HG02588 (cell line): ENCODE results near the gene ANKRD40.

Experiments used
- ATAC-seq: cut with Tn5 transposase; IDR thresholded peaks from one replicate; pipeline ENCODE4 v1.9.1; 2021; ENCODE audit warnings: mild to moderate bottlenecking, moderate library complexity; ENCODE audit not compliant: unreplicated experiment

Gene ANKRD40

DNA sequence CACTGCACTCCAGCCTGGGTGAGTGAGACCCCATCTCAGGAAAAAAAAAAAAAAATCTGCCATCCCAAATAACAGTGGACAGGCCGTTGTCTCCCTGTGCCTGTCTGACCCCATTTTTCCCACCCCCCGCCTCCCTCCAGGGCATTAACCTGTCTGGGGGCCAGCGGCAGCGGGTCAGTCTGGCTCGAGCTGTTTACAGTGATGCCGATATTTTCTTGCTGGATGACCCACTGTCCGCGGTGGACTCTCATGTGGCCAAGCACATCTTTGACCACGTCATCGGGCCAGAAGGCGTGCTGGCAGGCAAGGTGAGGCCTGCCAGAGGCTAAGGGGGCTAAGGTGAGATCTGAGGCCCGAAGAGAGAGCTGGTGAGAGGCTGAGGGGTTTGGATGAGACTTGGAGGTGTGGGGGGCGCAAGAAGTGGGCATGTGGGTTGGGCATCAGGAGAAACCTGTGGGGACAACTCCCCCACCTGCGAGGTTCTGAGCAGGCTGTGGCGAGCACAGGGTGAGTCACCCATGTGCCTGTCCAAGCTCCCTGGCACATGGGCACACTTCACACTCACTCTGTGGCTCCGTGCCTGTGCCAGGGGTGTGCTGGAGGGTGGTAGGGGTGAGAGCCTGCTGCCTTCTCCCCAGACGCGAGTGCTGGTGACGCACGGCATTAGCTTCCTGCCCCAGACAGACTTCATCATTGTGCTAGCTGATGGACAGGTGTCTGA, 34.7 kb downstream of the ANKRD40 start:
- no peak for ATAC-seq

GRCh38 chr17:50672071-50672470, 35.6 kb downstream of the ANKRD40 start:
- ATAC-seq = no peak

DNA sequence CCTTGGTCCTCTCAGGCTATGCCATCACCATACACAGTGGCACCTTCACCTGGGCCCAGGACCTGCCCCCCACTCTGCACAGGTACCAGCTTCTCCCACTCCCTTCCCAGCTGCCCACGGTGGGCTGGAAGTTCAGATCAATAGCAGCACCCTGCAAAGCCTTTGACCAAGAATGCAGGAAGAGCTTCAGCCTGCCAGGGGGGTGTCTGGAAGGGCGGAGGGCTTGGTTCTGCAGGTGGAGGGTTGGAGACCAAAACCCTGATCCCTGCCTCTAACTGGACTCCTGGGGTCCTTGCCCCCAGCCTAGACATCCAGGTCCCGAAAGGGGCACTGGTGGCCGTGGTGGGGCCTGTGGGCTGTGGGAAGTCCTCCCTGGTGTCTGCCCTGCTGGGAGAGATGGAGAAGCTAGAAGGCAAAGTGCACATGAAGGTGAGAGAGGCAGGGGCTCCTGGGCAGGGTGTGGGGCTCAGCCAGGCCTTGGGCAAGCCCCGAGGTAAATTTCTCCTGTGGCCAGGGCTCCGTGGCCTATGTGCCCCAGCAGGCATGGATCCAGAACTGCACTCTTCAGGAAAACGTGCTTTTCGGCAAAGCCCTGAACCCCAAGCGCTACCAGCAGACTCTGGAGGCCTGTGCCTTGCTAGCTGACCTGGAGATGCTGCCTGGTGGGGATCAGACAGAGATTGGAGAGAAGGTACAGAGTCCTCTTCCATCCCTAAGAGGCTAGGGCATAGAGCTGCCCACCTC, 38.7 kb downstream of the ANKRD40 start:
- no peak for ATAC-seq

GRCh38 chr17:50668025-50668837, 39.5 kb downstream of the ANKRD40 start:
- no peak for ATAC-seq

- no peak for ATAC-seq
These were observed 40.3 kb downstream of the ANKRD40 start for GRCh38 chr17:50667259-50668024.

- ATAC-seq = no peak
These were observed 41.4 kb downstream of the ANKRD40 start for GRCh38 chr17:50666316-50666715.

- ATAC-seq = no peak
These were observed 41.9 kb downstream of the ANKRD40 start for GRCh38 chr17:50665838-50666237.

DNA sequence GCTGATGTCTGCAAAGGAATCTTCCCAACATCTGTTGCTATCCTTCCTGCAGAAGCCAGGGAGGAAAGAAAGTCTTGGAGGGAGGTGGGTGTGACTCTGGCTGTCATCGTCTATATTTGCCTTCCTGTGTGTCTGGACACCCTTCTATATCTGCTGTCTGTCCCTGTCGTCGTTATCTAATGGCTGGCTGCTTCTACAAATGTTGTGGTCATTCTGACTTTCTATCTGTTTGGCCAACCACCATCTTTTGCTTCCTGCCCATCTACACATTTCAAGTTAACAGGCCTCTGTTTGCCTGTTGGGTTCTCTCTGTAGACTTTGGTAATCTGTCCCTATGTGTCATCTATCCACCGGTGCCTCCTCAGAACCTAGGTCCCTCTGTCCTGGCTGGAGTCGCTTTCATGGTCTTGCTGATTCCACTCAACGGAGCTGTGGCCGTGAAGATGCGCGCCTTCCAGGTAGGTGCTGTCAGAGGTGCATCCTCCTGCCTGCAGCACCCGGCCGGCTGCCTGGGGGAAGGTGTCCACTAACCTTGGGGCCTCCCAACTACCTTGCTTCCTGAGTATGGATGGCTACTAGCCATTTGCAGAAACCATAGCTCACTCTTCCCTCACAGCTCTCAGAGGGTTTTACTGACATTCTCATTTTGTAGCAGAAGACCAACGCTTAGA, 42.8 kb downstream of the ANKRD40 start:
- ATAC-seq = no peak

- no peak for ATAC-seq
These were observed 43.8 kb downstream of the ANKRD40 start for GRCh38 chr17:50663812-50664374.

GRCh38 chr17:50662632-50663225, 45.0 kb downstream of the ANKRD40 start:
- ATAC-seq = no peak

DNA sequence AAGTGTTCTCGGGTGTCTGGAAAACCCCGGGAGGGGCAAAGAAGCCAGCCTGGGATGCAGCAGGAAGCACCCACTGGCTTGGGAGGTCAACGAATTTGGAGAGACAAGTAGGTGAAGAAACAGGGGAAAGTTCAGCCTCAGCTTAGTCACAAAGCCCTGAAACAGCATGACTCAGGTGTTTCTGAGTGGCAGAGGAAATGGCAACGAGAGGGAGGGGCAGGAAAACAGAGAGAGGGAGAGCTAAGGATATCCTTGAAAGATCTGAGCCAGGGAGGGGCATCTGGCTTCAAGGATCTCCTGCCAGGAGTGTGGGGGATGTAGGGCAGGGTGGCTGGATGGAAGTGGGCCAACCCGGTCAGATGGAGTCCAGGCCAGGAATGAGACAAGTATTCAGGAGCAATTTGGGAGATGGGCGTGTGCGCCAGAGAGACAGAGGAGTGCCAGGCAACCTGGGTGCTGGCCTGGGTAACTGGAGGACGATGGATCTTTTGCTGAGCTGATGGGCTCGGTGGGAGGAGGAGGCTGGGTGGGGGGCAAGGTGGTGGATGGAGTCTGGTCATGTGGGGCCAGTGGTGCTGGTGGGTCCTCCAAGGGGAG, 45.8 kb downstream of the ANKRD40 start:
- ATAC-seq = no peak

- no peak for ATAC-seq
These were observed 46.4 kb downstream of the ANKRD40 start for GRCh38 chr17:50661348-50661747.

GRCh38 chr17:50660887-50661345, 46.8 kb downstream of the ANKRD40 start:
- no peak for ATAC-seq

DNA sequence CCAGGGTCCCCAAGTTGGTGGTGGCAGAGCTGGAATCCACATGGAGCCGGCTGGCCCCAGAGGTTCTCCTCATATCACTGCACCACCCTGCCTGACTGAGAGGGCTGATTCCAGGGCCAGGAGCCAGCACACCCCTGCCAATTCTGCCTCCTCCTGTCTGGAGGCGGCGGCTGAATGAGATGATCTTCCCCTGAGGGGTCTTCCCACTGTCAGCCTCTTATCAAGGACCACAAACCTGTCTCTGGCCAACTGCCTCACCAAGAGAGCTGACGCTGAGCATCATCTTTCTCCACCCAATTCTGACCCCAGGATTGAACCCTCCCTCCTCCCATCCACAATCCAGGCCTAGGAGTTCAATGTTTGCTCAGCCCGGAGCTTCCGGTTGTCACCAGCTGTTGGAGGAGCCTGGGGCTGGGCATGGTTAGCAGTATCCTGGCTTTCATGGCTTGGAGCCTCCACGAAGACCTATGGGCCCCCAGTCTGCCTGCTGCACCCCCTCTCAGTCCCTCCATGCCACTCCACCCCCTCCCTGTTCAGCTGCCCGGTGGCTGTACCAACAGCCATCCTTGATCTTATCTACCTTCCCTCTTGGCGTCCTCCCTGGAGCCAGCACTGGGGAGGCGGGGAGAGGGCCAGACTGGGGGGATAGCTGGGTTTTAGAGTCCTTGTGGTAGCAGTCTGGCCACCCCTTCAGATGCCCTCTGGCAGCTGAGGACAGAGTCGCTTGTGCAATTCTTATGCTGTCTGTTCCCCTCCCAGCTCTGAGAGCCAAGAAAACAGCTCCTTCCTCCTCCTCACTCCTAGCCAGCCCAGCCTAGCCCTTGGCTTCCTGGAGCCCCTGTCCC, 47.5 kb downstream of the ANKRD40 start:
- ATAC-seq = no peak

GRCh38 chr17:50659179-50659578, 48.5 kb downstream of the ANKRD40 start:
- no peak for ATAC-seq

DNA sequence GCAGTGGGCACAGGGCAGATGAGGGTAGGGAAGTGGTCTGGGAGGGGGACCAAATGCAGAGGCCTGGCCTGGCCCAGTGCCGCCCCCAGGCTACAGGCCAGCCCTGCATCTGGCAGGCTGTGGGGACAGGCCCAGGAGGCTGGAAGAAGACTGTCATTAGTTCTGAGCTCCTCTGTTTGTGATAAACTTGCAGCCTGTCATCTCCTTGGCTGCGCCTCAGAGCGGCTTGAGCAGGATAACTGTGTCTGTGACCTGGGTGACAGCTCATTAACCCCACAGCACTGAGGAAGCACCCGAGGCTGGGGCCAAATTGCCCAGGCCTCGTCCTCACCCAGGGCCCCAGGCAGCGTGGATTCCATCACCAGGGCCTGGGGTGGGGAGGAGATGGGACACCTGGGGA, 49.1 kb downstream of the ANKRD40 start:
- ATAC-seq = no peak

GRCh38 chr17:50657627-50658026, 50.1 kb downstream of the ANKRD40 start:
- ATAC-seq = no peak

GRCh38 chr17:50657054-50657453, 50.7 kb downstream of the ANKRD40 start:
- ATAC-seq = no peak
